GM12891 (cell line): ENCODE results near the gene RDH13.
"Not testable (repeated sequence)": the region's sequence is repeated elsewhere in the genome, so short reads cannot be mapped to it uniquely, and the experiment has no call there.

Source experiments
- DNase-seq: peaks from one replicate; pipeline ENCODE4 v3.0.0; 2011; ENCODE audit warnings: low spot score; ENCODE audit not compliant: insufficient read length
- FAIRE-seq: peaks from 2 replicates; lab custom pipeline; 2011; peaks lifted over from hg19 to GRCh38; lab: Jason Lieb, UNC
- PAX5 ChIP-seq: IDR thresholded peaks from 2 replicates; pipeline ENCODE4 v1.6.1; 2011; ENCODE audit warnings: low read length, moderate library complexity, mild to moderate bottlenecking; ENCODE audit not compliant: insufficient read depth, severe bottlenecking
- POLR2A ChIP-seq: IDR thresholded peaks from 2 replicates; pipeline ENCODE4 v1.6.1; 2011; ENCODE audit warnings: low read depth, low read length, control low read depth
- POLR2AphosphoS5 ChIP-seq: IDR thresholded peaks from 2 replicates; pipeline ENCODE4 v1.6.1; 2011; ENCODE audit warnings: low read depth, low read length, control low read depth
- POU2F2 ChIP-seq: IDR thresholded peaks from 2 replicates; pipeline ENCODE4 v1.6.1; 2011; ENCODE audit warnings: low read depth, mild to moderate bottlenecking, control low read depth, low read length, moderate library complexity
- SPI1 ChIP-seq: IDR thresholded peaks from 2 replicates; pipeline ENCODE4 v1.6.1; 2011; ENCODE audit warnings: low read depth, low read length, control low read depth
- TAF1 ChIP-seq: IDR thresholded peaks from 2 replicates; pipeline ENCODE4 v1.6.1; 2011; ENCODE audit warnings: low read depth, low read length, control low read depth

RDH13 gene

DNA sequence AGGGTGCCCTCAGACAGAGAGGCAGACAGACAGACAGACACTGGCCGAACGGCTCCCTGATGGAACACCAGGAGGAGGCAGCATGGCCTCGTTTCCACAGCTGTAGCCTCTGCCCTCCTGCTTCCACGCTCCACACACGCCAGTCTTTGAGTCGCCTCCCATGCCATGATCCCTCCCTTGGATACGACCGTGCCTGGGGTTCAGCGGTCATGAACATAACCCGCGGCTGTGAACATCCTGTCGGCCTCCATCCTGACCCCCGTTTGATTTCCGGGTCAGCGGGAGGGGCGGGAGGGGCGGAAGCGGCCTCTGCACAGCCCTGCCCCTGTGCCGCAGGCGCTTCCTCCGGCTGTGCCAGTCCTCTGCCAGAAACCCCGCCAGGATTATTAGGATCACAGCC, 48.2 kb downstream of the RDH13 start:
- no peak for DNase-seq
- TF ChIP-seq SPI1 (no peak), TAF1 (no peak), POLR2A (no peak), POU2F2 (no peak), POLR2AphosphoS5 (no peak), PAX5 (no peak)
- no peak for FAIRE-seq

DNA sequence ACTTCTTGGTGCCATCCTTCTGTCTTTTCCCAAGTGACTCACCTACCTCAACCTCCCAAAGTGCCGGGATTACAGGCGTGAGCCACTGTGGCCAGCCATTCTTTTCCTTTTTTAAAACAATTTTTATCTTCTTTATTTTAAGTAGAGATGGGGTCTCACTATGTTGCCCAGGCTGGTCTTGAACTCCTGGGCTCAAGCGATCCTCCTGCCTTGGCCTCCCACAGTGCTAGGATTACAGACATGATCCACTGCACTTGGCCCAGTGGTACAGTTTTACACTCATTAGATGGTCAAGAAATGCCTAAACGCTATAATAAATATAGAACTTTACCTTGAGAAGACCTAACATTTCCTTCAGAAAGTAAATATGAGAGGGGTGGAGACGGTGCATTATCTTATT, 49.4 kb downstream of the RDH13 start:
- TF ChIP-seq POU2F2 (no peak), POLR2AphosphoS5 (no peak), PAX5 (no peak), TAF1 (no peak), SPI1 (no peak), POLR2A (no peak)
- no peak for FAIRE-seq
- no peak for DNase-seq

DNA sequence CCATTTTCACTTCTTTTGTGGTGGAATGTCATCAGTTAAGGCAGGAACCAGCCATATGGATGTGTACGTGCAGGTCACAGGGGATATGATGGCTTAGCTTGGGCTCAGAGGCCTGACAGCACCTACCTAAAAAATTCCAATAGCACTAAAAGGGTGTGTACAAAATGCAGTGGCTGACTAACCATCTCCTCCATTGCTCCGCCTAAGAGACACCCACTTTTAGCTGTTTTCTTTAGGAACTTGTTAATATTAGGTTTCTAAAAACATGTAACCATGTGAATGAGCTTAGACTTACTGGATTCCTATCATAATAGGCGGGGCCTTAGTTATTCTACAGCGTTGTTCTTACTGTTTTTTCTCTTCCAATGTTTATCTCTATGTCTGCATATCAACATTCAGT, 50.6 kb downstream of the RDH13 start:
- FAIRE-seq (no peak), DNase-seq (no peak)
- TF ChIP-seq SPI1 (no peak), POU2F2 (no peak), PAX5 (no peak), POLR2AphosphoS5 (no peak), TAF1 (no peak), POLR2A (no peak)

DNA sequence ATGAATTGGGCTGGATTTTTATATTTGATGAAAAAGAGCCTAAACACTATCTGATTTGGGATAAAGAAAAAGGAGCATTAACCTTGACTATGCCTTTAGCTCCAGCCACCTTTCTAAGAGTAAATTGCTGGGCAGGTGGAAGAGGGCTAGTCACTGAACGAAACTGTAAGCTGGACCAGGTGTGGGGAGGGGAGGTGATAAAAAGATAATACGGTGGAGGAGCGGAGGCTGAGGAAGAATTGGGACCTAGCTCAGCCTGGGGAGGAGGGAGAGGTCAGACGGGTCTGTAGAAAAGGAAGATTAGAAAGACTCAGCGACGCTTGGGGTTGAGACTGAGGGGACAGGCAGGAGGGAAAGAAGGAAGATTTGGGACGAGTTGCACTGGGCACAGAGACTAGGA, 52.4 kb downstream of the RDH13 start:
- FAIRE-seq, DNase-seq: not testable (repeated sequence)

DNA sequence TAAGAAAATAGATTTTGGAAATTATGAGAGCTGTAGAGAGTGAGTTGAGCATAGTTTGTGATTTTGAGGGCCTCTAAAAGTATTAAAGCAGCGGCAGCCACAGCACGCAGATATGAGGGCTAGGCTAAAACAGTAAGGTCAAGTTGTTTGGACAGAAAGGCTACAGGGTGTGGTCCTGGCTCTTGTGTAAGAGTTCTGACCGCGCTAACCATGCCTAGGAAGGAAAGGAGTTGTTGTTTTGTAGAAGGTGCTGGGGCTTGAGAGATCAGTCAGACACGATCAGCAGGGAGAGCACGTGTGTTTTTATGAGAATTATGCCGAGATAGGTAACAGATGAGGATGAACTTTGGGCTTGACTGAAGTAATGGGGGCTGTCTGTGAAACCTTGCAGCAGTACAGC, 54.2 kb downstream of the RDH13 start:
- not testable (repeated sequence) for DNase-seq, FAIRE-seq

DNA sequence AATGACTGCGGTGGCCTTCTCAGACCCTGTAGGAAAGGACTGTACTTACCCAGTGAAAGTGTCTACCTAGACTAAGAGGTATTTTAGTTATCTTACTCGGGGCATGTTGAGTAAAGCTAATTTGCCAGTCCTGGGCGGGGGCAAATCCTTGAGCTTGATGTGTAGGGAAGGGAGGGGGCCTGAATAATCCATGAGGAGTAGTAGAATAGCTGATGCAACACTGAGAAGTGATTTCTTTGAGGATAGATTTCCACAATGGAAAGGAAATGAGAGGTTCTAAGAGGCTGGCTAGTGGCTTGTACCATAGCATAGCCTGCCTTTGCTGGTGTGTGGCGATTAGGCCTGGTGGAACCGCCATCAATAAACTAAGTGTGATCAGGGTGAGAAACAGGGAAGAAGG, 54.8 kb downstream of the RDH13 start:
- FAIRE-seq, DNase-seq: not testable (repeated sequence)

DNA sequence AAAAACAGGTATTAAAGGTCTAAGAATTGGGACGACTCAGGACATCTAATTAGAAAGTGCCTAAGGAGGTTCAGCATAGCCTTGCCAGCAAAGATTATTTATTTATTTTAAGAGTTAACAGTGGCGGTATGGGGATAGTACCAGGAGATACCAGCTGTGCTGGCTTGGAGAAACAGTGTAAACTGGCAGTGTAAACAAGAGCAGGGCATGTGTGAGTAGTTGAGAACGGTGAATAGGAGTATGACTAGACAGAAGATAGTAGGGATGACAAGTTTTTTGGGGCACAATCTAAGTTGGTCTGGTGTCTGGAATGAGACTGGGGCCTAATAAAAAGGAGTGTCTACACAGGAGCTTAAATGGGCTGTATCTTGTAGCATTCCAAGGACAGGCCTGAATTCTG, 55.4 kb downstream of the RDH13 start:
- DNase-seq, FAIRE-seq: not testable (repeated sequence)

DNA sequence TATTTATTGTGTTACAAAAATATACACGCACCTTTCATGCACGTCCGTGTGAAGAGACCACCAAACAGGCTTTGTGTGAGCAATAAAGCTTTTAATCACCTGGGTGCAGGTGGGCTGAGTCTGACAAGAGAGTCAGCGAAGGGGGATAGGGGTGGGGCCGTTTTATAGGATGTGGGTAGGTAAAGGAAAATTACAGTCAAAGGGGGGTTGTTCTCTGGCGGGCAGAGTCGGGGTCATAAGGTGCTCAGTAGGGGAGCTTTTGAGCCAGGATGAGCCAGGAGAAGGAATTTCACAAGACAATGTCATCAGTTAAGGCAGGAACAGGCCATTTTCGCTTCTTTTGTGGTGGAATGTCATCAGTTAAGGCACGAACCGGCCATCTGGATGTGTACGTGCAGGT, 56.2 kb downstream of the RDH13 start:
- DNase-seq, FAIRE-seq: not testable (repeated sequence)

DNA sequence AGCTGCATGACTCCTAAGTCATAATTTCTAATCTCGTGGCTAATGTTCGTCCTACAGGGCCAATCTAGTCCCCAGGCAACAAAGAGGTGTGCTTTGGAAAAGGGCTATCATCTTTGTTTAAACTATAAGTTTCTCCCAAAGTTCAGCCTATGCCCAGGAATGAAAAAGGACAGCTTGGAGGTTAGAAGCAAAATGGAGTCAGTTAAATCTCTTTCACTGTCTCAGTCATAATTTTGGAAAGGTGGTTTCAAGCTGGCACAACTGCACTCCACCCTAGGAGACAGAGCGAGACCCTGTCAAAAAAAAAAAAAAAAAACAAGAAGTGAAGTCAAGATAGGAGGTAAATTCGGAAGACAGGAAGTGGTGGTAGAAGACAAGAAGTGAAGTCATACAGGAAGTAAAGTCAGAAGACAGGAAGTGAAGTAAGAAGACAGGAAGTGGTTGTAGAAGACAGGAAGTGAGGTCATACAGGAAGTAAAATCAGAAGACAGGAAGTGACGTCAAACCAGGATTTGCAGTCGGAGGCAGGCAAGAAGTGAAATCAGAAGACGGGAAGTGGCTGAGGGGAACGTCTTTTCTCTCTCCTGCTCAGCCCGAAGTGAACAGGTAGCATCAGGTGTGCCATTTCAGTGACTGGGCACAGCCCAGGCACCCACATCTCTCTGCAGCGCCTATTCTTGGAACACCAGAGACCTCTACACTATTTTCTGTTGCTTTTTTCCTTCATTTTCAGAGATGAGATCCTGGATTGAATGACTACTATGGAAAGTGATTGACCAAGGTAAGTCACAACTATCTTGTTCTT, 57.1 kb downstream of the RDH13 start:
- DNase-seq: no peak
- TF ChIP-seq POLR2AphosphoS5 (no peak), SPI1 (peak; percentile 63)
- FAIRE-seq: peak; percentile 51

DNA sequence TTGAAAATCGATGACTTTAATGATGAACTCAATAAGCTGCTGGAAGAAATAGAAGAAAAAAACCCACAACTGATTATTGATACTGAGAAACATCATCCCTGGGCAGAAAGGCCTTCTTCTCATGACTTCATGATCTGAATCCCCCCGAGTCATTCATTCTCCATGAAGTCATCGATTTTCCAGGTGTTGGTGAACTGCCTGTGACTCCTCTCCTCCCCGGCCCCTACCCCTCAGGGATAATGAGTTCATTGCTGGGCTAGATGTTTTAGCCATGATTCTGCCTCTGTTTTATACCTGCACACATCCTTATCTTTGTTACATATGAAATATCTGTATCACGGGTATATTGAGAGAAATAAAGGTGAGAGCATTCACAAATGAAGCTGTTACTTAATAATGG, 62.2 kb downstream of the RDH13 start:
- DNase-seq (no peak), FAIRE-seq (no peak)
- TF ChIP-seq TAF1: no peak
- TF ChIP-seq POU2F2: no peak
- no peak for TF ChIP-seq PAX5
- TF ChIP-seq SPI1: no peak
- TF ChIP-seq POLR2AphosphoS5: no peak
- TF ChIP-seq POLR2A: no peak

DNA sequence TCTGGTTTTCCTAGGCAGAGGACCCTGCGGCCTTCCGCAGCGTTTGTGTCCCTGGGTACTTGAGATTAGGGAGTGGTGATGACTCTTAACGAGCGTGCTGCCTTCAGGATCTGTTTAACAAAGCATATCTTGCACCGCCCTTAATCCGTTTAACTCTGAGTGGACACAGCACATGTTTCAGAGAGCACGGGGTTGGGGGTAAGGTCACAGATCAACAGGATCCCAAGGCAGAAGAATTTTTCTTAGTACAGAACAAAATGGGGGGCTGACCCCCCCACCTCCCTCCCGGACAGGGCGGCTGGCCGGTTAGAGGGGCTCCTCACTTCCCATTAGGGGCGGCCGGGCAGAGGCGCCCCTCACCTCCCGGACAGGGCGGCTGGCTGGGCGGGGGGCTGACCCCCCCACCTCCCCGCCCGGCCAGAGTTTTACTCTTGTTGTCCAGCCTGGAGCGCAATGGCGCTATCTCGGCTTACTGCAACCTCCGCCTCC, 64.2 kb downstream of the RDH13 start:
- not testable (repeated sequence) for DNase-seq, FAIRE-seq

DNA sequence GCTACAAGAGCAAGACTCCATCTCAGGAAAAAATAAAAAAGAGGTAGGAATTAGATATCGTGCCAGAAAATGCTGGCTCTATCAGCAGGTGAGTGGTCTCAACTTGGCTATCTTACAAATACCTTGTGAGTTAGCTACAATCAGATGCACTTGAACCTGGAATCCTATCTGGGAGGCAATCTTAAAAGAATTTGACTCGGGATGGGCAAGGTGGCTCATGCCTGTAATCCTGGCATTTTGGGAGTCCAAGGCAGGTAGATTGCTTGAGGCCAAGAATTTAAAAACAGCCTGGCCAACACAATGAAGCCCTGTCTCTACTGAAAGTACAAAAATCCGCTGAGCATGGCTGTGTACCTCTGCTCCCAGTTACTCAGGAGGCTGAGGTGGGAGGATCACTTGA, 67.4 kb downstream of the RDH13 start:
- no peak for TF ChIP-seq PAX5
- no peak for FAIRE-seq
- DNase-seq: no peak
